HAP-1 (cell line): Measurements from ENCODE around the gene ATP9B.
"Not testable (repeated sequence)": the region's sequence is repeated elsewhere in the genome, so short reads cannot be mapped to it uniquely, and the experiment has no call there.

Source experiments
- DNase-seq, 2 experiments: peaks; one replicate each; pipeline ENCODE4 v3.0.0-alpha.2; 2016 to 2020; ENCODE audit warnings: low spot score in 2 of 2
- H3K27me3 ChIP-seq: fragments of 250-450 bp; sonication (Bioruptor Pico); 2 replicates; pipeline ENCODE4 v1.5.1; 2020; ENCODE audit warnings: low read depth, mild to moderate bottlenecking, moderate library complexity
- H3K36me3 ChIP-seq: fragments of 250-450 bp; sonication (Bioruptor Pico); replicated peaks from 2 replicates; pipeline ENCODE4 v1.5.1; 2020; ENCODE audit warnings: mild to moderate bottlenecking
- H3K4me1 ChIP-seq: fragments of 250-450 bp; sonication (Bioruptor Pico); 2 replicates; pipeline ENCODE4 v1.5.1; 2020; ENCODE audit warnings: mild to moderate bottlenecking
- H3K4me3 ChIP-seq: fragments of 250-450 bp; sonication (Bioruptor Pico); 2 replicates; pipeline ENCODE4 v1.5.1; 2020; ENCODE audit warnings: mild to moderate bottlenecking, moderate library complexity
- H3K9me3 ChIP-seq: fragments of 250-450 bp; sonication (Bioruptor Pico); 2 replicates; pipeline ENCODE4 v1.5.1; 2020; ENCODE audit warnings: mild to moderate bottlenecking, moderate library complexity
- in situ Hi-C: fragments of 300-500 bp; cut with MboI; formaldehyde crosslinking; loops from 3 replicates; pipeline ENCODE4 v1.14.3; 2020; ENCODE audit warnings: low sequenced_read_pairs, inconsistent platforms, mixed read lengths

Gene ATP9B

GRCh38 chr18:79318142-79318673 lies 249.0 kb downstream of the ATP9B start:
- H3K4me3 ChIP-seq = no peak overlapping the region
- no peaks in the 10 kb centered on the region for H3K9me3 ChIP-seq
- in situ Hi-C loops = no loop called here
- H3K36me3 ChIP-seq = no peaks in the 10 kb centered on the region
- H3K27me3 ChIP-seq = no peaks in the 10 kb centered on the region
- no peak for DNase-seq
- H3K4me1 ChIP-seq = no peaks in the 10 kb centered on the region

- H3K4me3 ChIP-seq = no peak overlapping the region
- no peaks in the 10 kb centered on the region for H3K27me3 ChIP-seq
- in situ Hi-C loops = no loop called here
- H3K4me1 ChIP-seq = no peaks in the 10 kb centered on the region
- H3K9me3 ChIP-seq = no peaks in the 10 kb centered on the region
- no peaks in the 10 kb centered on the region for H3K36me3 ChIP-seq
- no peak for DNase-seq
Observed at GRCh38 chr18:79320216-79320850, 251.1 kb downstream of the ATP9B start.

GRCh38 chr18:79321625-79322405 lies 252.6 kb downstream of the ATP9B start:
- Histone ChIP-seq H3K4me1 (no peaks in the 10 kb centered on the region), H3K36me3 (no peaks in the 10 kb centered on the region), H3K27me3 (no peaks in the 10 kb centered on the region), H3K4me3 (no peak overlapping the region), H3K9me3 (no peaks in the 10 kb centered on the region)
- in situ Hi-C loops = no loop called here
- no peak for DNase-seq

- Histone ChIP-seq H3K4me3 (no peak overlapping the region), H3K36me3 (no peaks in the 10 kb centered on the region), H3K4me1 (no peaks in the 10 kb centered on the region), H3K27me3 (no peaks in the 10 kb centered on the region), H3K9me3 (no peaks in the 10 kb centered on the region)
- DNase-seq = no peak
- in situ Hi-C loops = no loop called here
Observed at GRCh38 chr18:79322441-79322840, 253.2 kb downstream of the ATP9B start.

- H3K36me3 ChIP-seq = no peaks in the 10 kb centered on the region
- in situ Hi-C loops = no loop called here
- H3K9me3 ChIP-seq = no peaks in the 10 kb centered on the region
Observed at GRCh38 chr18:79323471-79323870, 254.3 kb downstream of the ATP9B start.

GRCh38 chr18:79326413-79327198 lies 257.4 kb downstream of the ATP9B start:
- DNase-seq = no peak
- in situ Hi-C loops = no loop called here

More at GRCh38 chr18:79323471-79323870, 254.3 kb downstream of the ATP9B start:
- H3K4me1 ChIP-seq = no peaks in the 10 kb centered on the region
- DNase-seq = no peak
- H3K27me3 ChIP-seq = no peaks in the 10 kb centered on the region
- no peak overlapping the region for H3K4me3 ChIP-seq

GRCh38 chr18:79327199-79327721 lies 258.1 kb downstream of the ATP9B start:
- no peaks in the 10 kb centered on the region for H3K27me3 ChIP-seq
- no peak for DNase-seq
- H3K9me3 ChIP-seq = no peaks in the 10 kb centered on the region
- H3K4me1 ChIP-seq = peaks cover under 1% of the 10 kb centered on the region; the same call in 1 of the 2 replicates
- H3K4me3 ChIP-seq = no peak overlapping the region
- in situ Hi-C loops = no loop called here
- H3K36me3 ChIP-seq = no peaks in the 10 kb centered on the region; the same call in 1 of the 2 replicates

More at GRCh38 chr18:79326413-79327198, 257.4 kb downstream of the ATP9B start:
- no peaks in the 10 kb centered on the region; the same call in 1 of the 2 replicates for H3K36me3 ChIP-seq
- H3K4me3 ChIP-seq = no peak overlapping the region
- H3K27me3 ChIP-seq = no peaks in the 10 kb centered on the region
- no peaks in the 10 kb centered on the region for H3K9me3 ChIP-seq
- H3K4me1 ChIP-seq = no peaks in the 10 kb centered on the region

GRCh38 chr18:79327915-79328314 lies 258.7 kb downstream of the ATP9B start:
- in situ Hi-C loops, DNase-seq, H3K9me3 ChIP-seq, H3K27me3 ChIP-seq, H3K4me3 ChIP-seq, H3K4me1 ChIP-seq, H3K36me3 ChIP-seq: not testable (repeated sequence)

GRCh38 chr18:79328887-79329286 lies 259.7 kb downstream of the ATP9B start:
- H3K4me3 ChIP-seq = no peak overlapping the region
- no peaks in the 10 kb centered on the region; the same call in 1 of the 2 replicates for H3K36me3 ChIP-seq
- H3K9me3 ChIP-seq = no peaks in the 10 kb centered on the region
- no peak for DNase-seq
- H3K4me1 ChIP-seq = peaks cover 3% of the 10 kb centered on the region; the same call in 1 of the 2 replicates
- H3K27me3 ChIP-seq = no peaks in the 10 kb centered on the region
- in situ Hi-C loops = no loop called here

GRCh38 chr18:79329786-79330185 lies 260.6 kb downstream of the ATP9B start:
- Histone ChIP-seq H3K4me3 (no peak overlapping the region), H3K9me3 (no peaks in the 10 kb centered on the region), H3K4me1 (peaks cover 3% of the 10 kb centered on the region; the same call in 1 of the 2 replicates), H3K27me3 (no peaks in the 10 kb centered on the region), H3K36me3 (no peaks in the 10 kb centered on the region; the same call in 1 of the 2 replicates)
- in situ Hi-C loops = no loop called here
- DNase-seq = no peak

- H3K4me3 ChIP-seq = no peak overlapping the region
- H3K27me3 ChIP-seq = no peaks in the 10 kb centered on the region
- H3K9me3 ChIP-seq = no peaks in the 10 kb centered on the region
- peaks cover 3% of the 10 kb centered on the region; the same call in 1 of the 2 replicates for H3K4me1 ChIP-seq
- peak in 1 of 2 experiments; percentile 56 for DNase-seq
- in situ Hi-C loops = no loop called here
- no peaks in the 10 kb centered on the region; the same call in 1 of the 2 replicates for H3K36me3 ChIP-seq
Observed at GRCh38 chr18:79332646-79333045, 263.5 kb downstream of the ATP9B start.

GRCh38 chr18:79333046-79333445 lies 263.9 kb downstream of the ATP9B start:
- Histone ChIP-seq H3K36me3 (no peaks in the 10 kb centered on the region; the same call in 1 of the 2 replicates), H3K4me1 (peaks cover 3% of the 10 kb centered on the region; the same call in 1 of the 2 replicates), H3K27me3 (no peaks in the 10 kb centered on the region), H3K9me3 (no peaks in the 10 kb centered on the region), H3K4me3 (no peak overlapping the region)
- no peak for DNase-seq
- in situ Hi-C loops = no loop called here
